Fibroblast of lung (primary cell): ENCODE results near the gene RNGTT. TPM values are rescaled to one million over a fixed set of nuclear protein-coding genes. Genes with fewer than 3 reads are reported as not detected.
"Not testable (repeated sequence)": the region's sequence is repeated elsewhere in the genome, so short reads cannot be mapped to it uniquely, and the experiment has no call there.

Experiments used
- DNase-seq, 2 donors: peaks; one replicate each; pipeline versions ENCODE4 v3.0.0 to v3.0.0-alpha.2; 2010; ENCODE audit warnings: low read depth in 2 of 2
- H2AFZ ChIP-seq: 2 replicates; pipeline ENCODE4 v1.5.1; 2012; ENCODE audit warnings: low read length, control low read depth, inconsistent platforms
- H3K27ac ChIP-seq: 2 replicates; pipeline ENCODE4 v1.5.1; 2011; ENCODE audit warnings: low read length, control low read depth; ENCODE audit not compliant: insufficient read depth
- H3K27me3 ChIP-seq: 2 replicates; pipeline ENCODE4 v1.5.1; 2011; ENCODE audit warnings: mild to moderate bottlenecking, low read length; ENCODE audit not compliant: control insufficient read depth, insufficient read depth
- H3K36me3 ChIP-seq: 2 replicates; pipeline ENCODE4 v1.5.1; 2011; ENCODE audit warnings: low read length; ENCODE audit not compliant: control insufficient read depth, insufficient read depth
- H3K4me1 ChIP-seq: 2 replicates; pipeline ENCODE4 v1.5.1; 2011; ENCODE audit warnings: low read length; ENCODE audit not compliant: control insufficient read depth, insufficient read depth; ENCODE audit errors: extremely low read depth
- H3K4me2 ChIP-seq: 2 replicates; pipeline ENCODE4 v1.5.1; 2011; ENCODE audit warnings: low read length, control low read depth; ENCODE audit not compliant: insufficient read depth; ENCODE audit errors: extremely low read depth
- H3K4me3 ChIP-seq, 4 experiments: fragments of 200-600 bp in 1 of 4; sonication (generic) in 1 of 4; replicated peaks in 1 of 4; 2 replicates each; pipeline ENCODE4 v1.5.1; 2011 to 2016; ENCODE audit warnings: low read length in 4 of 4, low read depth in 3 of 4, mild to moderate bottlenecking in 3 of 4, control low read depth in 2 of 4, inconsistent platforms in 1 of 4, mixed read lengths in 1 of 4; ENCODE audit not compliant: insufficient read depth in 1 of 4; ENCODE audit errors: control extremely low read depth in 1 of 4
- H3K79me2 ChIP-seq: 2 replicates; pipeline ENCODE4 v1.5.1; 2012; ENCODE audit warnings: mild to moderate bottlenecking, low read length, inconsistent platforms; ENCODE audit not compliant: control insufficient read depth, insufficient read depth
- H3K9ac ChIP-seq: 2 replicates; pipeline ENCODE4 v1.5.1; 2011; ENCODE audit warnings: mild to moderate bottlenecking, low read length, control low read depth; ENCODE audit not compliant: insufficient read depth
- H3K9me3 ChIP-seq: 2 replicates; pipeline ENCODE4 v1.5.1; 2012; ENCODE audit warnings: low read depth, low read length; ENCODE audit not compliant: control insufficient read depth, insufficient read depth
- H4K20me1 ChIP-seq: 2 replicates; pipeline ENCODE4 v1.5.1; 2011; ENCODE audit warnings: low read length; ENCODE audit not compliant: control insufficient read depth, insufficient read depth; ENCODE audit errors: extremely low read depth
- EZH2 ChIP-seq: IDR thresholded peaks from 2 replicates; pipeline ENCODE4 v1.5.1; 2012; ENCODE audit warnings: low read length, control low read depth, mild to moderate bottlenecking; ENCODE audit errors: missing control alignments
- polyA plus RNA-seq, 2 donors: library from polyadenylated mRNA; depleted of rRNA in 1 of 2; stranded (reverse) in 1 of 2; unstranded in 1 of 2; fragments of >200 nt; gene quantifications; 2 replicates each; pipeline ENCODE4 v1.2.1, GENCODE V29; 2011 to 2012; ENCODE audit warnings: missing spikeins in 1 of 2
- total RNA-seq: library from RNA; depleted of rRNA; stranded (reverse); fragments of >200 nt; gene quantifications from 2 replicates; pipeline ENCODE4 v1.2.1, GENCODE V29; 2014
- TF ChIP-seq, protein P1 (sequence below), 2 donors: IDR thresholded peaks in 1 of 2; conservative IDR thresholded peaks in 1 of 2; 1 replicate in 1 of 2; 2 replicates in 1 of 2; pipeline ENCODE4 v1.5.1; 2011 to 2012; ENCODE audit warnings: low read length in 2 of 2, control low read depth in 1 of 2, inconsistent platforms in 1 of 2, low read depth in 1 of 2, mild to moderate bottlenecking in 1 of 2

RNGTT gene
- total and polyA plus RNA-seq, 2 donors (not counting 1 experiment from before 2014, with no cell fraction given), result 10.7 to 12.7 TPM

DNA sequence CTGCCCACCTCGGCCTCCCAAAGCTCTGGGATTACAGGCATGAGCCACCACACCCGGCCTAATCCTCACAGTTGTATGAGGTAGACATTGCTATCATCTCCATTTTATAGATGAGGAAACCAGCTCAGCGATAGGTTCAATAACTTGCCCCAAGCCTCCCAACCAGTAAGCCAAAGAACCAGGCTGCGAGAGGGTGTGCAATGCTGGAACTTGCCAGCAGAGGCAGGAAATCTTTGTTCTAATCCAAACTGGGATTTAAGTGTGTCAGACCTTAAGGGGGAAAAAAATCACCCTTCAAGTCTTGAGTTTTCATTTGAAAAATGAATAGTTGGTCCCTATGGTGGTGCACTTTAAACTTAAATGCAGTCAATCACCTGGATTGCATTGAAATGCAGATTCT lies 20.1 kb upstream of the RNGTT start:
- Histone ChIP-seq H3K27ac (no peak overlapping the region), H3K36me3 (no peaks in the 10 kb centered on the region), H3K4me3 (no peak overlapping the region), H2AFZ (no peak overlapping the region), H3K27me3 (no peaks in the 10 kb centered on the region), H3K4me2 (no peak overlapping the region), H4K20me1 (no peaks in the 10 kb centered on the region), H3K4me1 (no peaks in the 10 kb centered on the region), H3K9me3 (no peaks in the 10 kb centered on the region), H3K79me2 (no peaks in the 10 kb centered on the region), H3K9ac (no peak overlapping the region)
- TF ChIP-seq EZH2, result no peak
- TF ChIP-seq, protein P1, sequence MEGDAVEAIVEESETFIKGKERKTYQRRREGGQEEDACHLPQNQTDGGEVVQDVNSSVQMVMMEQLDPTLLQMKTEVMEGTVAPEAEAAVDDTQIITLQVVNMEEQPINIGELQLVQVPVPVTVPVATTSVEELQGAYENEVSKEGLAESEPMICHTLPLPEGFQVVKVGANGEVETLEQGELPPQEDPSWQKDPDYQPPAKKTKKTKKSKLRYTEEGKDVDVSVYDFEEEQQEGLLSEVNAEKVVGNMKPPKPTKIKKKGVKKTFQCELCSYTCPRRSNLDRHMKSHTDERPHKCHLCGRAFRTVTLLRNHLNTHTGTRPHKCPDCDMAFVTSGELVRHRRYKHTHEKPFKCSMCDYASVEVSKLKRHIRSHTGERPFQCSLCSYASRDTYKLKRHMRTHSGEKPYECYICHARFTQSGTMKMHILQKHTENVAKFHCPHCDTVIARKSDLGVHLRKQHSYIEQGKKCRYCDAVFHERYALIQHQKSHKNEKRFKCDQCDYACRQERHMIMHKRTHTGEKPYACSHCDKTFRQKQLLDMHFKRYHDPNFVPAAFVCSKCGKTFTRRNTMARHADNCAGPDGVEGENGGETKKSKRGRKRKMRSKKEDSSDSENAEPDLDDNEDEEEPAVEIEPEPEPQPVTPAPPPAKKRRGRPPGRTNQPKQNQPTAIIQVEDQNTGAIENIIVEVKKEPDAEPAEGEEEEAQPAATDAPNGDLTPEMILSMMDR (conservative IDR thresholded peaks at IDR 0.05 in 1 of 2, IDR thresholded peaks at IDR 0.05 in 1 of 2; ENCODE audit: low read depth in 1 of 2, low read length in 2 of 2), result peak; percentile 67 to 80
- peak; percentile 13 to 60 for DNase-seq

DNA sequence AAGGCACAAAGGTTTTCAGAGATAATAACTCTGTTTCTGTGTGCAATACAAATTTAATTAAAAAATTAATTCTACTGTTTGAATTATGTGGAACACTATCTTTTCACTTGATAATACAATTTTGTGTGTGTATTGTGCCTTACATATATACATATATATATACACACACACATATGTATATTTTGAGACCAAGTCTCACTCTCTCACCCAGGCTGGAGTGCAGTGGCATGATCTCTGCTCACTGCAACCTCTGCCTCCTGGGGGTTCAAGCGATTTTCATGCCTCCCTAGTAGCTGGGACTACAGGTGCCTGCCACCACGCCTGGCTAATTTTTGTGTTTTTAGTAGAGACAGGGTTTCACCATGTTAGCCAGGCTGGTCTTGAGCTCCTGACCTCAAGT lies 19.7 kb upstream of the RNGTT start:
- H3K9me3 ChIP-seq, H4K20me1 ChIP-seq, H3K9ac ChIP-seq, H3K4me1 ChIP-seq, H3K4me2 ChIP-seq, H3K36me3 ChIP-seq, H3K4me3 ChIP-seq, DNase-seq, H3K79me2 ChIP-seq, H3K27me3 ChIP-seq, H2AFZ ChIP-seq, H3K27ac ChIP-seq: not testable (repeated sequence)

DNA sequence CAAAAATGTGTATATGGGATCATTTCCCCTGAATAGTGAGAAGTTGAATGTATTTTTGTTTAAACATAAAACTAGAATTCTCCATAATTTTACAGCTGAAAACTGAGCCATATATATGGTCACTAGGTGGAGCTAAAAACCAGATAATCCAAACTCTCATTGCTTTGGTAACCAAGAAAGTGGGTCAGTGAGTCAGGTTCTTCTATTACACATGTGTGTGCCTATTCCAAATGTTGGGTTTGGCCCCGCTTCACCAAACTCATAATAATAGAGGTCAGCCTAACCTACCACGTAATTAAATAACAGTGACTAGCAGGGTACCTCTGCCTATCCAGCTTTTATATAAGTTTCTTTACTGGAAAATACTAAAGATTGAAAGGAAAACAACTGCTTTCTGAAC lies 19.3 kb upstream of the RNGTT start:
- peak; percentile 84 to 89 for DNase-seq
- H4K20me1 ChIP-seq, result no peaks in the 10 kb centered on the region
- H3K27ac ChIP-seq, result no peak overlapping the region
- H3K9ac ChIP-seq, result no peak overlapping the region
- H3K4me2 ChIP-seq, result no peak overlapping the region
- H3K27me3 ChIP-seq, result no peaks in the 10 kb centered on the region
- H3K36me3 ChIP-seq, result no peaks in the 10 kb centered on the region
- no peak overlapping the region for H3K4me3 ChIP-seq
- H3K79me2 ChIP-seq, result no peaks in the 10 kb centered on the region
- no peak overlapping the region for H2AFZ ChIP-seq
- TF ChIP-seq, protein P1 (conservative IDR thresholded peaks at IDR 0.05 in 1 of 2, IDR thresholded peaks at IDR 0.05 in 1 of 2; ENCODE audit: low read depth in 1 of 2, low read length in 2 of 2), result peak; percentile 48 to 66
- no peak for TF ChIP-seq EZH2
- no peaks in the 10 kb centered on the region for H3K4me1 ChIP-seq
- no peaks in the 10 kb centered on the region for H3K9me3 ChIP-seq
